ENCODE data around the gene TSHZ2. TPM values are rescaled to one million over a fixed set of nuclear protein-coding genes. Genes with fewer than 3 reads are reported as not detected.

Gene TSHZ2, protein sequence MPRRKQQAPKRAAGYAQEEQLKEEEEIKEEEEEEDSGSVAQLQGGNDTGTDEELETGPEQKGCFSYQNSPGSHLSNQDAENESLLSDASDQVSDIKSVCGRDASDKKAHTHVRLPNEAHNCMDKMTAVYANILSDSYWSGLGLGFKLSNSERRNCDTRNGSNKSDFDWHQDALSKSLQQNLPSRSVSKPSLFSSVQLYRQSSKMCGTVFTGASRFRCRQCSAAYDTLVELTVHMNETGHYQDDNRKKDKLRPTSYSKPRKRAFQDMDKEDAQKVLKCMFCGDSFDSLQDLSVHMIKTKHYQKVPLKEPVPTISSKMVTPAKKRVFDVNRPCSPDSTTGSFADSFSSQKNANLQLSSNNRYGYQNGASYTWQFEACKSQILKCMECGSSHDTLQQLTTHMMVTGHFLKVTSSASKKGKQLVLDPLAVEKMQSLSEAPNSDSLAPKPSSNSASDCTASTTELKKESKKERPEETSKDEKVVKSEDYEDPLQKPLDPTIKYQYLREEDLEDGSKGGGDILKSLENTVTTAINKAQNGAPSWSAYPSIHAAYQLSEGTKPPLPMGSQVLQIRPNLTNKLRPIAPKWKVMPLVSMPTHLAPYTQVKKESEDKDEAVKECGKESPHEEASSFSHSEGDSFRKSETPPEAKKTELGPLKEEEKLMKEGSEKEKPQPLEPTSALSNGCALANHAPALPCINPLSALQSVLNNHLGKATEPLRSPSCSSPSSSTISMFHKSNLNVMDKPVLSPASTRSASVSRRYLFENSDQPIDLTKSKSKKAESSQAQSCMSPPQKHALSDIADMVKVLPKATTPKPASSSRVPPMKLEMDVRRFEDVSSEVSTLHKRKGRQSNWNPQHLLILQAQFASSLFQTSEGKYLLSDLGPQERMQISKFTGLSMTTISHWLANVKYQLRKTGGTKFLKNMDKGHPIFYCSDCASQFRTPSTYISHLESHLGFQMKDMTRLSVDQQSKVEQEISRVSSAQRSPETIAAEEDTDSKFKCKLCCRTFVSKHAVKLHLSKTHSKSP (N-terminal part only)
- 6.6 TPM for polyA plus RNA-seq (2013, experiment 1 of 2)
- polyA plus RNA-seq (2013, experiment 2 of 2) = 5.8 TPM

DNA sequence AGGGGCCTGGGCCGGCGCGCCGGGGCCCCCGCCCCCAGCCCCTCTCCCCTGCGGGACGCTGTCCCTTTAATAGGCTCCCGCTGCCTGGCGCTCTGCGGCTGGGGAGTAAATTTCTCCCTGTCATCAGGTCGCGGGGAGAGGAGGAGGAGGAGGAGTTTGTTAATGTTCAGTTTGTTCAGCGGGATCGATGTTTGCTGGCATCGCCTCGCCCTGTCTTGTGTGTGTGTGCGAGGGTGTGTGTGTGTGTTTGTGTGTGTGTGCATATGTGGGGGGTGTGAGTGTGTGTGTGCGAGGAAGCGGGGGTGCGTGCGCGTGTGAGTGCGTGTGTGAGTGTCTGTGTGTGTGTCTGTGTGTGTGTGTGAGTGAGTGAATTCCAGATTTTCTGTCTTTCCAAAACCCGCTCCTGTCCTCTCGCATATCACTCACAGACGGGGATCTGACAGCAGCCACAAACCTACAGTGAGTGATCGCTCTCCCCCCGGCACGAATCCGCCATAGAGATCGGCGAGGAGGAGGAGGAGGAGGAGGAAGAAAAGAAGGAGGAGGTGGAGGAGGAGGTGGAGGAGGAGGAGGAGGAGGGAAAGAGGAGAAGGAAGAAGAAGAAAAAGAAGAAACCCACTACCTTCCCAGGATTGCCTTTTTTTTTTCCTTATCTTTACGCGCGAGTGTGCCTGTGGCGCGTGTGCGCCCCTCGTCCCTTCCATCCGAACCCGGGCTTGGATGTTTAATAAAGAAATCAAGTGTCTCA is at the start of gene TSHZ2:
Gene TSHZ2 (plus strand): TSS at position 169 of the 748 bp plus-strand sequence. CDS start 936 bp downstream, outside the sequence.
- WGBS, 2 experiments (ENCODE audit: insufficient coverage in 2 of 2) = 0 to 3% methylated on average over 4 to 5 of the region's 41 CpGs
- no peaks in the 10 kb centered on the region for H3K9me3 ChIP-seq (ENCODE audit: control insufficient read depth, low read length)
- no peaks in the 10 kb centered on the region for H3K36me3 ChIP-seq (ENCODE audit: control insufficient read depth, insufficient read depth, low read length)
- no peaks in the 10 kb centered on the region for H3K4me1 ChIP-seq (ENCODE audit: control insufficient read depth, insufficient read depth, low read length, poor library complexity, severe bottlenecking)
- H3K4me3 ChIP-seq (ENCODE audit: extremely low read depth, insufficient read depth, low read length, poor library complexity, severe bottlenecking) = peak within 1 kb of the TSS; percentile 53
- no peak within 1 kb of the TSS for H3K27ac ChIP-seq (ENCODE audit: low read depth, low read length, severe bottlenecking)

DNA sequence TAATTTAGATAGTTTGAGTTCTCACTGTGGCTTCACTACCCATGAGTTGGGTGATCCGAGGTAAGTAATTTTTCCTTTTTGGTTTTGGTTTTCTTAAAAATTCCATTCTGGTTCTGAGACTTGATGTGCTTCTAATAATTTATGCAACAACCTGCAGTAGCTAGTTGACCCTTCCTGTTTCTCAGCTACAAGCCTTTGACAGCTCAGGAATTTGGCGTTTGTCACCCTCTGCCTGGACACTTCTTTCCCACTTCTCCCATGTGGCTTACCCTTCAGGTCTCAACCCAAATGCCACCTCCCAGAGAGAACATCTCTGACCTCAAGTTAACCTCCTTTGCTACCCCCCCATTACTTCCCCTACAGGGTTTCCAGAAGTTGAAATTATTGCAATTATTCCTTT is 49.7 kb upstream of the TSHZ2 start:
- Histone ChIP-seq H3K4me3 (ENCODE audit: extremely low read depth, insufficient read depth, low read length, poor library complexity, severe bottlenecking) (no peak overlapping the region), H3K27ac (ENCODE audit: low read depth, low read length, severe bottlenecking) (no peak overlapping the region), H3K36me3 (ENCODE audit: control insufficient read depth, insufficient read depth, low read length) (no peaks in the 10 kb centered on the region), H3K4me1 (ENCODE audit: control insufficient read depth, insufficient read depth, low read length, poor library complexity, severe bottlenecking) (peaks cover 25% of the 10 kb centered on the region), H3K9me3 (ENCODE audit: control insufficient read depth, low read length) (no peaks in the 10 kb centered on the region)
- WGBS, 2 experiments (ENCODE audit: insufficient coverage in 2 of 2) = 64 to 73% methylated on average over 1 of the region's 2 CpGs

DNA sequence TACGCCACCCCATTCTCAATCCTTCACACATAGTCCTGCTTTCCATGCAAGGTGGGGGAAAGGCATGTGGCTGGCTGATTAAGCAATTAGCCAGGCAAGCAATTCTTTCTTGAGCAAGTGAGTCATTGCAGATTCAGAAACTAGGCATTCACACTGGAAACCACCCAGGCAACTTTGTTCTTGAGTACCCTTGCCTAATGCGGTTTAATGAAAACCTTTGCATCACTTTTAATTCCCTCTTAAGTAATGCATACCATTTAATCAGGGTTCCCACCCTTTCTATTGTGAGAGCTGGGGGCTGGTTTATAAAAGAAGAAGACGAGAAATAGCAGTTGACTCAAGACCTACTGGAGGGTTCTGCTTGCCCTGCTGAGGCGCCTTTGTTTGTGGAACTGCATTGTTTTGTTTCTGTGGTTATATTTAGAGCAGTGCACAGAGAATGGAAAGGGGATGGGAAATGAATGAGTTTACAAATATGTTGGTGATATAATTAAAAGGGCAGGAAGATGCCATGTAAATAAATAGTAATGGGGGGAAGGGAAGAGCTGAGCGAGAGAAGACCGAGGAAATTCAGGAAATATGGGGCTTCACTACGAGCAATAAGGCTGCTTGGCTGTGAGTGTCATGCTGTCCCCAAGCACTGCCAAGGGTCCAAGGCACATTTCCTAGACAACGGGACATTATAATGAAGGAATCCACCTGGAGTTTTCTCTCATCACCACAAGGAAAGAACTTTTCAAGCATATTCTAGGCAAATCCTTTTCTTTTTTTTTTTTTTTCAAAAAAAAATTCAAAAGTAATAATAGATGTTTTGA is 48.8 kb upstream of the TSHZ2 start:
- peaks cover 25% of the 10 kb centered on the region for H3K4me1 ChIP-seq (ENCODE audit: control insufficient read depth, insufficient read depth, low read length, poor library complexity, severe bottlenecking)
- H3K4me3 ChIP-seq (ENCODE audit: extremely low read depth, insufficient read depth, low read length, poor library complexity, severe bottlenecking) = no peak overlapping the region
- peak overlapping the region; percentile 90 for H3K27ac ChIP-seq (ENCODE audit: low read depth, low read length, severe bottlenecking)
- no peaks in the 10 kb centered on the region for H3K36me3 ChIP-seq (ENCODE audit: control insufficient read depth, insufficient read depth, low read length)
- no peaks in the 10 kb centered on the region for H3K9me3 ChIP-seq (ENCODE audit: control insufficient read depth, low read length)
- WGBS, 2 experiments (ENCODE audit: insufficient coverage in 2 of 2) = 64 to 75% methylated on average over 5 of the region's 8 CpGs

DNA sequence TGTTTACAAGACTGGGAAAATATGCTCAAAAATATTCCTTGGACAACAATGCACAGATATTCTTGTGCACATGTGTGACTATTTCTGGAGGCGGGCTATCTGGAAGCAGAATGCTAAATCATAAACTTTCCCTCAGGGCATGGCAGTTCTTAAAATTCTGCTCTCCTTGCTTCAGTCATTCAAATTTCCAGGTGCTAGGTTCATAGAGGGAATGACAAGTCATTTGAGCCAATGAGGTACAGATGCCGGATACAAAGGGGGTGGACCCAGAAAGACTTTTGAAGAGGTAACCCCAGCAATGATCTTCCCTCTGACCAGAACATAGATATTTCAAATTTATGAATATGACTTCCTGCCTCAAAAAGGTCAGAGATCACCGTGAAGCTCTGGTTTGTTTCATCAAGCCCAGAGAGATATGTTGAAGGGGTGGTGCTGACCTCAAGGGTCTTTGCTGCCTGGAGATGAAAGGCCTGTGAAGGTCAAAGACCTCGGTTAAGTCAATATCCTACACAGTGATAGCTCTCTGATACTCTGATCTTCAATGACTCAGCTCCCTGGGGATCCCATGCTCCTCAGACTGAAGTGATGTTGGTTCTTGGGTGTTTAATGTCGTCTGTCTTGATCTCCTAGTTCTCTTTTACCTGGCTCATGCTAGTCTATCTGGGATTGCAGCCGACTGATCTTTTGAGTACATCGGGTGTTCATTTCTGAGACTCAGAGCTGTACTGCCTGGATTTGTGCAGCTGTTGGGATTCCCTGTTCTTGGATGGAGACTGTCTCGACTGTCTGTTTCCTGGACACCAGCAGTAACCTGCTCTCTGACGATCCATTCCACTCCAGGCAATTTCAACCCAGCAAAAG is 47.5 kb upstream of the TSHZ2 start:
- Histone ChIP-seq H3K36me3 (ENCODE audit: control insufficient read depth, insufficient read depth, low read length) (no peaks in the 10 kb centered on the region), H3K9me3 (ENCODE audit: control insufficient read depth, low read length) (no peaks in the 10 kb centered on the region), H3K27ac (ENCODE audit: low read depth, low read length, severe bottlenecking) (no peak overlapping the region), H3K4me1 (ENCODE audit: control insufficient read depth, insufficient read depth, low read length, poor library complexity, severe bottlenecking) (peaks cover 25% of the 10 kb centered on the region), H3K4me3 (ENCODE audit: extremely low read depth, insufficient read depth, low read length, poor library complexity, severe bottlenecking) (no peak overlapping the region)
- 77 to 85% methylated on average over 3 to 5 of the region's 9 CpGs for WGBS, 2 experiments (ENCODE audit: insufficient coverage in 2 of 2)

DNA sequence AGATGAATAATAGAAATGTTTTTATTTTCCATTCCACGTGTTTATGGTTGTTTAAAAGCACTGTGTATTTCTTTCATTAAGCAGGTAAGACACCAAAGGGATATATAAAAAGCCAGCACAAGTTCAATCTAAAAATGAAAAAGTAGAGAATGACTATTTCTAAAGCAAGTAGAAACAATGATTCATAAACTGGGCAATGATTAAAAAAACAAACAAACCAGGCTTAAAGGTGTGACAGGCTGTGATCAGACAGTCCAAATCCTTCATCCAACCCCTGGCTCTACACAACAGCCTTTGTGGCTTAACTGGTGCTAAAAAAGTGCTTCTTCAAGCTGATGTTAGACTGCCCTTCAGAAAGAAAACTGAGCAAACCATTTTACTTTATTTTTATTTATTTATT is 45.7 kb upstream of the TSHZ2 start:
- Histone ChIP-seq H3K27ac (ENCODE audit: low read depth, low read length, severe bottlenecking) (no peak overlapping the region), H3K9me3 (ENCODE audit: control insufficient read depth, low read length) (no peaks in the 10 kb centered on the region), H3K4me3 (ENCODE audit: extremely low read depth, insufficient read depth, low read length, poor library complexity, severe bottlenecking) (no peak overlapping the region), H3K36me3 (ENCODE audit: control insufficient read depth, insufficient read depth, low read length) (no peaks in the 10 kb centered on the region), H3K4me1 (ENCODE audit: control insufficient read depth, insufficient read depth, low read length, poor library complexity, severe bottlenecking) (peaks cover 25% of the 10 kb centered on the region)
- WGBS, 2 experiments (ENCODE audit: insufficient coverage in 2 of 2) = no CpG with 5 or more reads among the region's 1 CpG

DNA sequence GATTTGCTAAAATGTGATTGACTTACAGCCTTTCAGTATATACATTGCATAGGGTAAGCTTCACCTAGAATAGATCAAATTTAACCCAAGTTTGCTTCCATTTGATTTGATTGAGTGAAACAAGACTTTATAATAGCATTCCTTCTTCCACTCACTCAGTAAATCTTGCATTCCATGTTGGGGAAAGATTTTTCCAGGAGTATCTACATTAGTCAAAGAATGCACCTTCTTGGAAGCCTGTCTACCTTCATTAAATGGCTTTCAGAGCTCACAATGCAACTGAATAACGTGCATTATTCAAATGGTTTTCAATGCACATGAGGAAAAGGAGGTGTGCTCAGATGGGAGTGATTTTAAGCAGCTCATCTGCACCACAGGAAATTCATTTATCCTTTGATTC is 38.3 kb upstream of the TSHZ2 start:
- Histone ChIP-seq H3K9me3 (ENCODE audit: control insufficient read depth, low read length) (no peaks in the 10 kb centered on the region), H3K4me3 (ENCODE audit: extremely low read depth, insufficient read depth, low read length, poor library complexity, severe bottlenecking) (no peak overlapping the region), H3K4me1 (ENCODE audit: control insufficient read depth, insufficient read depth, low read length, poor library complexity, severe bottlenecking) (no peaks in the 10 kb centered on the region), H3K36me3 (ENCODE audit: control insufficient read depth, insufficient read depth, low read length) (no peaks in the 10 kb centered on the region), H3K27ac (ENCODE audit: low read depth, low read length, severe bottlenecking) (no peak overlapping the region)
- WGBS, 2 experiments (ENCODE audit: insufficient coverage in 2 of 2) = no CpG with 5 or more reads among the region's 1 CpG

DNA sequence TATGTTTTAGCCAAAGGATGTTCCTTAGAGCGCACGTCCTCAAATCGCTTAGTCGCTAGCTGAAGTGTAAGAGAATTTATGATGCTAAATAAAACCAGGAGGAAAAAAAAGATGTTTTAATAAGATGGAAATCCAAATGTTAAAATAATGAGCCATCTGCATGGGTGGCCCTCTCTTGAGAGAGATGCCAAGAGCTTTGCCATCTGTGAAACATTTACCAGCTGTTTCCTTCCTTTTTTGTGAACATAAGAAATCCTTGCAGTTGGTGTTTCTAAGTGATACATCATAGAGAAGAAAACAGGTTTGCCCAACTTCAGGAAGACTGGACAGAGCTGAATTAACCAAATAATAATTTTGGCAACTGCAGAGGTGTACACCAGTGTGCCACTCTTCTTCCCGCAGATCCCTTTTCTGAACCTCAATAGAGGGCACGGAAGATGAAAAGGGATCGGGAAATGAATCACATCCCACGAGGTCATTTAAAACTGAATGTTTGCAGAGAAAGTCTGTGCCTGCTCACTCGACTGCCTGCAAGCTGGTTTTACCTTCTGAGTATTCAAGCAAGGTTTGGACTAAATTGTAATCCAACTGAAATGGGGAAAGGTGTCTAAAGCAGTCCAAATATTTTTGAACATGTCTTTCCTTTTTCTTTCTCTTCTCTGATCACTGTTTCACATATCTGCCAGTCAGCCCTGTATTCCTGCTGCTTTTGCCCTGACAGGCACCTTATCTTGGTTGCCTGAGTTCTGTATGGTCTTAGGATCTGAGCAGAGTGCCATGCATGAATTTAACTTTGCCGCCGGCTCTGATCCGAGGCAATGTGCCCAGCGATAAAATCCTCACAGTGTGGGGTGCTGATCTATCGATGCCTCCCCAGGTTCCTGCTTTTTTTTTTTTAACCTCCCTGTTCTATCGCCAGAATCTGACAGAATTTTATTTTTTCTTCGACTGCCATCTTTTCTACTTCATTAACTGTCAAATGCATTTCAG is 35.5 kb upstream of the TSHZ2 start:
- Histone ChIP-seq H3K9me3 (ENCODE audit: control insufficient read depth, low read length) (no peaks in the 10 kb centered on the region), H3K4me3 (ENCODE audit: extremely low read depth, insufficient read depth, low read length, poor library complexity, severe bottlenecking) (no peak overlapping the region), H3K4me1 (ENCODE audit: control insufficient read depth, insufficient read depth, low read length, poor library complexity, severe bottlenecking) (no peaks in the 10 kb centered on the region), H3K36me3 (ENCODE audit: control insufficient read depth, insufficient read depth, low read length) (no peaks in the 10 kb centered on the region), H3K27ac (ENCODE audit: low read depth, low read length, severe bottlenecking) (no peak overlapping the region)
- 93 to 96% methylated on average over 14 of the region's 16 CpGs for WGBS, 2 experiments (ENCODE audit: insufficient coverage in 2 of 2)

DNA sequence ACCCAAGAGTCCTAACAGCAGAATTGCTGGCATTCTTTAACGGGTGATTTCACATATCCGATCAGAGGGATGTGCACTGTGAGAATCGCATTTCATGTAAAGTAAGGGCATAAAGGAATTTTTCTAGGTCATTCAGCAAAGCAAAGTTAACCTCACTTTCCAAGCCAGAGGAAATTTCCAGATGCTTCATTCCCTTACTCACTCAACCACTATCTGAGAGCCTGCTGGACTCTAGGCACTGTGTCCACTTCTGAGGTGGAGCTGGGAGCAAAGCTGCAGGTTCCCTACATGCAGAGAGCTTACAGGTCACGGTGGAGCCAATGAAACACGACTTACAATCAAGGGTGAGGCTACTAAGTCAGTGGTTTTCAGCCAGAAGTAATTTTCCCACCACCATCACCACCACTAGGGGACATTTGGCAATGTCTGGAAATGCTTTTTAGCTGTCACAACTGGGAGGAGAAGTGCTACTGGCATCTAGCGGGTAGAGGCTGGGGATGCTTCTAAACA is 34.5 kb upstream of the TSHZ2 start:
- H3K4me1 ChIP-seq (ENCODE audit: control insufficient read depth, insufficient read depth, low read length, poor library complexity, severe bottlenecking) = no peaks in the 10 kb centered on the region
- H3K36me3 ChIP-seq (ENCODE audit: control insufficient read depth, insufficient read depth, low read length) = no peaks in the 10 kb centered on the region
- WGBS, 2 experiments (ENCODE audit: insufficient coverage in 2 of 2) = 83 to 100% methylated on average over 1 to 2 of the region's 6 CpGs
- no peaks in the 10 kb centered on the region for H3K9me3 ChIP-seq (ENCODE audit: control insufficient read depth, low read length)
- H3K4me3 ChIP-seq (ENCODE audit: extremely low read depth, insufficient read depth, low read length, poor library complexity, severe bottlenecking) = no peak overlapping the region
- no peak overlapping the region for H3K27ac ChIP-seq (ENCODE audit: low read depth, low read length, severe bottlenecking)
